HG02852 (cell line): Measurements from ENCODE around the gene FEV.

Experiments used
- ATAC-seq: cut with Tn5 transposase; IDR thresholded peaks from one replicate; pipeline ENCODE4 v1.9.1; 2021; ENCODE audit warnings: mild to moderate bottlenecking, moderate library complexity; ENCODE audit not compliant: unreplicated experiment

Gene FEV

GRCh38 chr2:218979846-218980734 is 4.9 kb downstream of the FEV start:
- ATAC-seq, result peak; percentile 89

GRCh38 chr2:218975060-218975777 is 9.8 kb downstream of the FEV start:
- ATAC-seq, result no peak

DNA sequence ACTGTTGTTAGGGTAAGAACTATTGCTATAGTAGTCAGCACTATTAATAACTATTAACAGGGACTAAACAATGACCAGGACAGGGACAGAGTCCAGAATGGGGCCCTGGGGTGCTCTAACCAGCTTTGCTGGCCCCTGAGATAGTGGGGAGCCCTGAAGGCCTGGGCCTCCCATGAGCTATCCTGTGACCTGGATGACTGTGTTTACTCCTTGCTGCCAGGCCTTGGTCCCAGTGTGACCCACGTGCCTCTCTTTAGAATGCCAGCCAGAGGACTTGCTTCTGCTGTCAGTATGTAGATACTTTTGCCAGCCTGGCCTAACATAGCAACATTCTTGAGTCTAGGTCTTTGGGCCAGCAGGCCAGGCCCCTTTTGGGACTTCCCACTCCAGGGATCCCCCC is 14.1 kb downstream of the FEV start:
- ATAC-seq, result no peak

DNA sequence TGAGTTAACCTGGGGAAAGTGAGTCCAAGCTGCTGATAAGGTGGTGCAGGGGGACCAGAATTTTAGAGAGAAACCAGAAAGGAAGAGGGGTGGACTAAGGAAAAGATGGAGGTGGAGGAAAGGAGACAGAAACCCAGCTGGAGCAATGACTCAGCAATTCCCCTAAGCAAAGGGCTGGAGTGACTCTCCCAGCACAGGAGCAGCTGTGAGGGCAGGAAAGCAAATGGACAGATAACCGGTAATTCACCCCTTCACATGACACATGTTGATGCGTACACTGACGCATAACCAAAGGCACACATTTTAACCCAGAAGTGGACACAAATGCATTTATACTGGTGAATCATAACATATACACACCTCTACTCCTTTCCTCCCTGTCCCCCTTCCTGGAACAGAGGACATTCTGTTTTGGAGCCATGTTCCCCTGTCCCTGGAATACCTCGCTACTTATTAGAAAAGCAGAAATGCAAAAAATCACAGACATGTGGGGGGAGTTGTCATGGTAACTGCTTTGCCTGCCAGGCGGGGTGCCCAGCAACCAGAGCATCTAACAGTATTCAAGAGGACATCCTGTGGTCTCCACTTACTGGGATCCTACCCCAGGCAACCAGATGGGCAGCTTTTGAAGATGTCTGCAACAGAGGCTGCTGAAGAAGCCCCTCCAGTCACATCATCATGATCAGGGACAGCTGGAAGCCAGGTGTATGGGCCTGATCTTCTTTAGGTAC is 20.8 kb downstream of the FEV start:
- ATAC-seq, result no peak

DNA sequence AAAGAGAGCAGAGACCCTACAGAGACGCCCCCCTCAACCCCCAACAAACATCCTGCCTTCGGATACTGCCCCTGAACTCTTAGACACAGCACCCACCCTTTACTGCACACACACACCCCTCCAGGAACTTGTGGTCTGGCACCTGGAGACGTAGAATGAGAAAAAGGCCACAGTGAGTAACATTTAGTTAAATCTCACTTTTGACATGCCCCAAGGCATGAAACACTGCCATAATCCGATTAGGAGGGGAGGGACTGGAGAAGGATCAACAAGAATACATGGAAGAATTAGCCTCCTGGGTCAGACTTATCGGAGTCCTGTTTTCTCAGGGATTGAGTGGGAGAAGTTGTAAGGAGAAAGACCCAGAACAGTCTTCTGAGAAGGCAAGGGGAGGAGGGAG is 21.4 kb downstream of the FEV start:
- ATAC-seq, result no peak

GRCh38 chr2:218962859-218963492 is 22.0 kb downstream of the FEV start:
- no peak for ATAC-seq

DNA sequence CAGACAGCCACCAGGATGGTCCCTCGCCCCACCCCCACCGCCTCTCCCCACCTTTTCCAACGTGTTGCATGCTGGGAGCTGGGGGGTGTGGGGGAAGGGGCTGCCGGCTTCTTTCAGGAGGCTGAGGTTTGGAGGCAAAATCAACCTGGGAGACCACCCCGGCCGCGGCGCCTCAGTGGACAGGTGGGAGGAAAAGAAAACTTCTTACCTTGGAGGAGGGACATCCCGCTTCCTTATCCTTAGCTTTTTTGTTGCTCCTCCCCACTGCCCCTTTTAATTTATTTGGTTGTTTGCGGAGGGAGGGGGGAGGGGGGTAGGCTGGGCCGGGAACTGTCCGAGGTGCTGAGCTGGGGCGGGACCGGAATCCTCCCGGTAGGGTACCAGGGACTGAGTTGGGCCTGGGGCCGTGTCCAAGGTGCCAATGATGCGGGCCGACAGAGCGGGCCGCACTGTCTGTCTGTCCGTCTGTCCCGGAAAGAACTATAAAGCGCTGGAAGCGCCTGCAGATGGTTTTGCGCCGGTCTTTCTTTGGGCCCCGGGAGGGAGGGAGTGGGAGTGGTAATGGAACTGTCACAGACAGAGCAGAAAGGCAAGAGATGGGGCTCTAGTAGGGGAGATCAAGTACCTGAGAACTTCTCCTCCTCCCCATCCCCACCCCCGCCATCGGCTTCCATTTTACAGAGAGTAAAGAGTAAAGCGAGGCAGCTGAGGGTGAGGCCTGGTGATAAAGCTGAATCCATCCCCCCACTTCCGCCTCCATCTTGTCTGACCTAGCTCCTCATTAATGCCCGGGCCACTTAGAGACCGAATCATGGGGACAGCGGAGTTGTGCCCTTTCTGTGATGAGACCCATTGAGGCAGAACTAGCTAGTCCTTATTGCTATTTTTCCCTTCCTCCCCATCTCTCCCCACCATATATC is 23.1 kb downstream of the FEV start:
- ATAC-seq, result no peak

- no peak for ATAC-seq
These were observed 23.8 kb downstream of the FEV start for GRCh38 chr2:218961229-218961628.

DNA sequence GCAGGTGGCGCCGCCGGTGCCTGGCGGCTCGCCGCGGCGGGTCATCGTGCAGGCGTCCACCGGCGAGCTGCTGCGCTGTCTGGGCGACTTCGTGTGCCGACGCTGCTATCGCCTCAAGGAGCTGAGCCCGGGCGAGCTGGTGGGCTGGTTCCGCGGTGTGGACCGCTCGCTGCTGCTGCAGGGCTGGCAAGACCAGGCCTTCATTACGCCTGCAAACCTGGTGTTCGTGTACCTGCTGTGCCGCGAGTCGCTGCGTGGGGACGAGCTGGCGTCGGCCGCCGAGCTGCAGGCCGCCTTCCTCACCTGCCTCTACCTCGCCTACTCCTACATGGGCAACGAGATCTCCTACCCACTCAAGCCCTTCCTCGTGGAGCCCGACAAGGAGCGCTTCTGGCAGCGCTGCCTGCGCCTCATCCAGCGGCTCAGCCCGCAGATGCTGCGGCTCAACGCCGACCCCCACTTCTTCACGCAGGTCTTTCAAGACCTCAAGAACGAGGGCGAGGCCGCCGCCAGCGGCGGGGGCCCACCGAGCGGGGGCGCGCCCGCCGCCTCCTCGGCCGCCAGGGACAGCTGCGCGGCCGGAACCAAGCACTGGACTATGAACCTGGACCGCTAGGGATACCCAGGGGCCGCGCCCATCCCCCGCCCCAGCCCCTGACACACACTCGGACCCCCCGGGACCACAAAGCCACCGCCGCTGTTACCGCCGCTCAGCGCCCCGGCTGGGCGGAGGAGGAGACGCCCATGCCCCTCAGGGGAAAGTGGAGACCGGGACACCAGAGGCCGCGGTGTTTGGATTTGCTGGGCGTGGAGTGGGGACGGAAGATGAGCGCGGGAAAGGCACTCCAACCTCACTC is 24.4 kb downstream of the FEV start:
- ATAC-seq, result no peak

DNA sequence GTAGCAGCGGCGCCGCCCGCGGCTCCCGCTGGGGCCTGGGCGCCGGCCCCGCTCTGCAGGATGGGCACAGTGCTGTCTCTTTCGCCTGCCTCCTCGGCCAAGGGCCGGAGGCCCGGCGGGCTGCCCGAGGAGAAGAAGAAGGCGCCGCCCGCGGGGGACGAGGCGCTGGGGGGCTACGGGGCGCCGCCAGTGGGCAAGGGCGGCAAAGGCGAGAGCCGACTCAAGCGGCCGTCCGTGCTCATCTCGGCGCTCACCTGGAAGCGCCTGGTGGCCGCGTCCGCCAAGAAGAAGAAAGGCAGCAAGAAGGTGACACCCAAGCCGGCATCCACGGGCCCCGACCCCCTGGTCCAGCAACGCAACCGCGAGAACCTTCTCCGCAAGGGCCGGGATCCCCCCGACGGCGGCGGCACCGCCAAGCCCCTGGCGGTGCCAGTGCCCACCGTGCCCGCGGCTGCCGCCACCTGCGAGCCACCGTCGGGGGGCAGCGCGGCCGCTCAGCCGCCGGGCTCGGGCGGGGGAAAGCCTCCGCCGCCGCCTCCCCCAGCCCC is 25.1 kb downstream of the FEV start:
- ATAC-seq, result no peak

DNA sequence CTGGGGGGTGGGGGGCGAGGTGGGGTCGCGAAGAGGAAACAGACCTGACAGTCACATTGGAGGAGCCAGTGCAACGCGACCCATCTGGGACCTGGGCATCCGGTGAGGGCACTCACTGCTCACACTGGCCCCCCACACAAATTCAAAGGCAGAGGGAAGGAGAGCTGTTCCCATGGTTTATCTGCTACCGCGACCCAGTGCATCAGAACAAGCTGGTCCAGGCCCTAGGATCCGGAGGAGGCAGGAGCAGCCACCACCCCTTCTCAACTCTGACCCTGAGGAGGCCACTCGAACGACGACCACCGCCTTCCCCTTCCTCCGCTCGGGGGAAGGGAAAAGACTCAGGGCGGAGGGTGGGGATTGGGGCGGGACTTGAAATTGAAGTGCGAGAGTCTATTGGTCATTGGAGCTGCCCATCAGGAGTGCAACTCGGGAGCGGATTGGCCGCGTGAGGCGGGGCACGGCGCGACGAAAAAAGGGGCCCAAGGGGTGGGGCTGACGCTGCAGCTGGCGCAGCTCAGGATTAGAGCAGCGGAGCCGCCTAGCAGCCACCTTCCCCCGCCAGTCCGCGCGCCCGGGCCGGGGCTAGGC is 25.7 kb downstream of the FEV start, which contains the start of gene CDK5R2:
CDK5R2 (plus strand) TSS at position 526 of the 591 bp plus-strand sequence. CDS start 155 bp downstream, outside the sequence.
- peak; percentile 98 for ATAC-seq

DNA sequence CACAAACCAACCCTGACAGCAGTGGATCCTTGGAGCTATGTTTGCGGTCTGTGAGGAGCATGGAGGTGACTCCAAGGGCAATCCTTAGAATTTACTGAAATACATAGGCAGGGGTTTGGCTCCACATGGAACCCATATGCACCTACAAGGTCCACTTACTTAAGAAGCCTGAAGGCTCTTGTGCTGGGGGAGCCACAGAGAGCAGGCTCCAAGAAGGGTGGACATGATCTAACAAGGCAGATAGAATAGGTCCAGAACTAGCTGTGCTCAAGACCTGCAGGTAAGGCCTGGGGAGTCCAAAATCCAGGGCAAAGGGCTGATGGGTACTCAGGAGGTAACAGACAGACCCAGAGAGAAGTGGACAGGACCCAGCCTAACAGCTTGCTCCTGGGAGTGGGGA is 26.7 kb downstream of the FEV start:
- ATAC-seq, result no peak

GRCh38 chr2:218957671-218958070 is 27.3 kb downstream of the FEV start:
- ATAC-seq, result no peak

DNA sequence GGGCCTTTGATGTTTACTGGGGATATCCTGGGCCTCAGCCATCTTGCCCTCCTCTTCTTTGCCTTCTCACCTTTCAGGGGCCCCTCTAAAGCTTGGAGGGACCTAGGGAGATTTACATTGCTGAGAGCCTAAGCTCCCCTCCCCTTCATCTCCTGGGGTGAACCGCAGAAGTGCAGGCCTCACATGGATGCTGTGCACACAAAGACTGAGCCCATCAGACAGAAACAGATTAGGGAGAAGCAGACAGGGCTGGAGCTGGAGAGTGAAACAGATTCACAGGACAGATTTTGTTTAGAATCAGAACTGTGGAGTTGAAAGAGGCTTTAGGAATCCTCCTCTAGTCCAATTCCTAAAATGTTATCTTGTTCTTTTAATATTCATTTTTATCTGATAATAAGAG is 28.9 kb downstream of the FEV start:
- no peak for ATAC-seq

DNA sequence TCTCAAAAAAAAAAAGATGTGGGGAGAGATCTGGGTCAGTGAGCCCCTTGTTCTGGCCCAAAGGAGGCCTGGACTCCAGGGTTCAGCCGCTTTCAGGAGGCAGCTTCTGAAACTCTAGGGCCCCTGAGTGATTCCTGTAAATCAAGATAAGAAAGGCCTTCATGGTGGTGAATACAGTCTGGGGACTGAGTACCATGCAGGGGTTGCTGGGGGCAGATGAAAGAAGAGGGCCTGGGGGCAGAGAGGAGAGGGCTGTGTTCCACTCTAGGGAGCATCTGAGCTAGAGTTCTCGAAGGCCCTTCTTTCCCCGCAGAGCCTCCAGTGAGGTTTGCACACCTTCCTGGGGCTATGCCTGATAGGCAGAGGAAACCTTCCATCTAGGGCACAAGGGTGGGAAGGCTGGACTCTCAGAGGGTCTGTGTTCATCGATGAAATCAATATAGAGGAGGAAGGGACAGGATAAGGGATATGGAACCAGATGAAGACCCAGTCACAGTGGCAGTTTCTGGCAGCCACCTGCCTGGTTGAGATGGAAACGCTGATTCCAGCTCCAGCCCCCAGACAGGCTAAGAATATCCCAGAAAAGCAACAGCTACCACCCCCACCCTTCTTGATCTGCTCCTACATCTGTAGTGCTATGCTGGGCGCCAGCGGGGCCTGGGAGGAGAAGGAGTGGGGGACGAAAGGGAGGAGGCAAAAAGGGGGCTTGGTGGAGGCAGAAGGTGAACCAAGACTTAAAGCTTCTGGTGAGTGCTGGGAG is 30.3 kb downstream of the FEV start:
- no peak for ATAC-seq

- no peak for ATAC-seq
These were observed 31.5 kb downstream of the FEV start for GRCh38 chr2:218953366-218953954.

- ATAC-seq, result no peak
These were observed 32.8 kb downstream of the FEV start for GRCh38 chr2:218952160-218952559.
